GM21360 (cell line): Measurements from ENCODE around the gene ALPK3.

Source experiments
- ATAC-seq: cut with Tn5 transposase; IDR thresholded peaks from one replicate; pipeline ENCODE4 v1.9.1; 2021; ENCODE audit warnings: mild to moderate bottlenecking, moderate library complexity; ENCODE audit not compliant: unreplicated experiment

ALPK3 gene

DNA sequence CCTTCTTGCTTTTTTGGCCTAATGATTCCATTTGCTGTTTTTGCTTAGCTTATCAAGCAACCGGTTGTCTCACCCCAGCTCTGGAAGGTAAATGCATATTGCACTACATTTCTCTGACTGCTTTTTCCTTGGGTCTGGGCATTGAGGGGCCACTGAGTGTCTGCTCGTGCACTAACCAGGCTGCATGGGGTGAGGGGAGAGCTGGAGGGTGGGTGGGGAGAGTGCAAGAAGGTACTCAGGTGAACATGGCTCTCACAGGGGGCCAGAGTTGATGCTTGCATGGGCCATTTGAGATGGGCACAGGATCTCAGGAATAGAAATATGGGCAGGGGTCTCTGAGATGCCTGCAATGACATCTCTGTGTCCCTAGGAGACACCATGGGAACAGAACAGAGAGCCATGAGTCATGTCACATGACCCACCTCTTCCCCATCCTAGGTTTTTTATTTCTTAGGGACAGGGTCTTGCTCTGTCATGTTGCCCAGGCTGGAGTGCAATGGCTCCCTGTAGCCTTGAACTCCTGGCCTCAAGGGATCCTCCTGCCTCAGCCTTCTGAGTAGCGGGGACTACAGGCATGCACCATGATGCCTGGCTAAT is 6.2 kb downstream of the ALPK3 start:
- no peak for ATAC-seq

GRCh38 chr15:84824260-84825007 is 7.3 kb downstream of the ALPK3 start:
- ATAC-seq, result no peak

- ATAC-seq, result no peak
These were observed 9.2 kb downstream of the ALPK3 start for GRCh38 chr15:84826369-84826823.

- ATAC-seq, result no peak
These were observed 10.1 kb downstream of the ALPK3 start for GRCh38 chr15:84827246-84827645.

- ATAC-seq, result no peak
These were observed 11.1 kb downstream of the ALPK3 start for GRCh38 chr15:84828086-84828908.

DNA sequence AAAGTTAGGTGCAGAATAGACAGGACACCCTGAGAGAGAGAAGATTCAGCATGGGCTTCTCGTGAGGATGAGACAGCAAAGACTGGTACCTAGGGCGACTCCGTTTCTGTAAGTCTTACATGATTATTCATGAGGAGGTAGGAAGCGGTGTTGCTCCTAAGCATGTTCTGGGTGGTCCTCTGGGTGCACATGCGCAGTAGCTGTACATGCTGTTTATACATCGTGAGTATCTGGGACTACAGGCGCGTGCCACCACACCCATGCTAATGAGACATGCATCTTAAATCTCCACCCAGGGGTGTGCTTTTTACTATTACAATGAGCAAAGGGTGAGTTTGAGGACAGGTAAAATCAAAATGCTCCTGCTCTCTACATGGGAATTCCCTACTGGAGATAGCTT is 12.3 kb downstream of the ALPK3 start:
- no peak for ATAC-seq

DNA sequence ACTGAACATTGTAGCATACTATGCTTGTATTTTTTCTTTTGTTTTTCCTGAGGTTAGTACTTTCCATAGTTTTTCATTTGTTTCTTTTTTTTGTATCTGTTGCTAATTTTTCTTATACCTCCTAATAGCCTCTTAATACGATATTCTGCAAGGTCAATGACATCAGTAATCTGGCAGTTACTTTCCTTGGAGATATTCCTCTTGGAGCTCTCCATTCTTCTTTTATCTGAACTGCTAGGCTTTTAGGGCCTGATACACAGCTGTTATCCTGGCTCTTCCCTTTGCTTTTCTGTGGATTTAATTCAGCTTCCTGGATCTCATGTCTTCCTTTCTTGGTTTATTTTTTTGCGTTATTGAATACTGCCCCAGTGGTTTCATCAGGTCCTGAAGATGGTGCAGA is 12.9 kb downstream of the ALPK3 start:
- no peak for ATAC-seq

DNA sequence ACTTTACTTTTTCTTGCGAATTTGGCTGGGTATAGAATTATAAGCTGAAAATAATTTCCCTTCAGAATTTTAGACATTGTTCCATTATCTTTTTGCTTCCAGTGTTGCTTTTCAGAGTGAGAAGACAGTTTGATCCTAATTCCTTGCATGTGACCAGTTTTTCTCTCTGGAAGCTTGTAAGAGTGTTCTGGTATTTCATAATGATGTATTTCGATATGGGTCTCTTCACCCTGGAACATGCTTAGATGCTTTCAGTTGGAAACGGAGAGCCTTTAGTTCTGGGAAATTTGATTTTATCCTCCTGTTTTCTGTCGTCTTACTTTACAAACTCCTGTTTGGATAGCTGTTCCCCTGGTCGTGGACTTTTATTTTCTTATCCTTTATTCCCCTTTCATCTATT is 13.9 kb downstream of the ALPK3 start:
- ATAC-seq, result no peak

DNA sequence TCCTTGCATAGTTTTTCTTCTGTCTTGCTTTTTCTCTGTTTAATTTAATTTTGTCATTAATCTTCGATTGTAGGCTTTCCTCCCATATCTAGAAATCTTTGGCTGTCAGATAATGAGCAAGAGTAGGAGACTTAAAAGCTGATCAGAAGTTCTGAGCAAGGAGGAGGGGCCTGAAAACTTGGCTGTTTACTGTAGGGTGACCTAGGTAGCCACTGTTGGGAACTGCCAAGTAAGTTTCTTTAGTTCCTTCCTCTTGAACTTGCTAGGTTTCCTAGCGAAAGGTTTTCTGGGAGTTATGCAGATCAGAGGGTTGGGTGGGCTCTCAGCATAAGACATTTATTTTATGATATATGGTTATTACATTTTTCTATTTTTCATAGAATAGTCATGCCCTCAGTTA is 14.5 kb downstream of the ALPK3 start:
- no peak for ATAC-seq

- ATAC-seq, result no peak
These were observed 15.4 kb downstream of the ALPK3 start for GRCh38 chr15:84832448-84833040.

- no peak for ATAC-seq
These were observed 16.5 kb downstream of the ALPK3 start for GRCh38 chr15:84833447-84834228.

GRCh38 chr15:84834229-84834955 is 17.2 kb downstream of the ALPK3 start:
- no peak for ATAC-seq

DNA sequence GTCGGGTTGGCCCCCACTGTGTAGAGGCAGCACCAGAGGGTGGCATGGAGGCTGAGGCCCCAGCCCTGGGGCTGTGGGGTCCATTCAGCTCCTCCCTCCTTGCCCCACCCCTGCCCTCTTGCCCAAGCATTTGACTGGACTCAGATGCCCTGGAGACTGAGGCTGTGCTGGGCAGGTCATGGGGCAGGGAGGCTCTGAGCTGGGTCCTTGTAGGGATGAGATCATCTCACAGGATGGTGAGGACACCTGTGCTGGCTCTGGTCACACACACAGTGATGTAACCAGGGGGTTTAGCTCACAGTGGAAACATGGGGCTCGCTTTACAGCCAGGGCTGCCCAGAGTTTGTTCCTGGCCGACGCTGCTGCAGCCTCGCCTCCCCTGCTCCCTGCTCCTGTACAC is 17.8 kb downstream of the ALPK3 start:
- ATAC-seq, result no peak

DNA sequence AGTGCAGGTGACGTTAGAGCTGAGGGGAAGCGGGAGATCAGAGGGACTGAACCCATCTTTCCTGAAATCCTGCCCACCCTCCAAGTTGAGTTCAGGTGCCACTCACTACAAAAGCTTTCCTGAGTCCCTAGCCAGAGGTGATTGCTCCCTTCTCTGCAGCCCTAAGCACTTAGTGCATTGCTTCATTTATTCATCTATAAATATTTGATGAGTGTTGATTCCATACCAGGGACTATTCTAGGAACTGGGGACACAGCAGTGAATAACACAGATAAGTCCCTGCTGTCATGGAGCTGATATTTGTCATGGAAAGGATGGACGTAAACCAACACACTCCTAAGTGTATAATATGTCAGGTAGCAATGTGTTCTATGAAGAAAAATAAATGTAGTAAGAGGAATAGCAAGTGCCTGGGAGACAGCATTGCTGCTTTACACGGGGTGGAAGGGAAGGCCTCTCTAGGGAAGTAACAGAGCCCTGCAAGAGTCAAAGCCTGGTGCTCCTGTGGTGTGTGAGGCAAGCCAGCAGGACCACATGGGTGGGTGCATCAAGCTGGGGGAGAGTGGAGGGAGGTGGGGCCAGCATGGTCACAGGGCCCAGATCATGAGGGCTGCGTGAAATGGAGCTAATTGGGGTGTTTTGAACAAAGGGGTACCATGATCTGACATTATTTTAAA is 18.6 kb downstream of the ALPK3 start:
- ATAC-seq, result no peak

DNA sequence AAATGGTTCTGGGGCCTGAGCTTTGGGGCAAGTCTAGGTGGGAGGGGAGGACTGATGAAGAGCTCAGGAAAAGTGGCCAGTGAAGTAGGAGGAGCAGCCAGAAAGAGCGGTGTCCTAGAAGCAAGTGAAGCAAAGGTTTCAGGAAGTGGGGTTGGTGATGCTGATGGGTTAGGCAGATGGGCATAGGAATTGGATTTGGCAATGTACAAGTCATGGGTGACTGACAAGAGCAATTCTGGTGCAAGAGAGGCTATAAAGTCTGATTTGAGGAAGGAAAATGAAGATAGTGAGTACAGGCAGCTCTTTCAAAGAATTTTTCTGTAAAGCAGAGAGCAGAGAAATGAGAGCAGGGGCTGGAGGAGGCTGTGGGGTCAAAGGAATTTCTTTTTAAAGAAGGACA is 19.7 kb downstream of the ALPK3 start:
- ATAC-seq, result no peak

DNA sequence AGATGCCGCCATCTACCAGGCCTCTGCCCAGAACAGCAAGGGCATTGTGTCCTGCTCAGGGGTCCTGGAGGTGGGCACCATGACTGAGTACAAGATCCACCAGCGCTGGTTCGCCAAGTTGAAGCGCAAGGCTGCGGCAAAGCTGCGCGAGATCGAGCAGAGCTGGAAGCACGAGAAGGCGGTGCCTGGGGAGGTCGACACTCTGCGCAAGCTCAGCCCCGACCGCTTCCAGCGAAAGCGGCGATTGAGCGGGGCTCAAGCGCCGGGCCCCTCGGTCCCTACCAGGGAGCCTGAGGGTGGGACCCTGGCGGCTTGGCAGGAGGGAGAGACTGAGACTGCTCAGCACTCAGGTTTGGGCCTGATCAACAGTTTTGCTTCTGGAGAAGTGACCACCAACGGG is 22.6 kb downstream of the ALPK3 start:
- ATAC-seq, result no peak

- ATAC-seq, result no peak
These were observed 23.1 kb downstream of the ALPK3 start for GRCh38 chr15:84840255-84840654.

DNA sequence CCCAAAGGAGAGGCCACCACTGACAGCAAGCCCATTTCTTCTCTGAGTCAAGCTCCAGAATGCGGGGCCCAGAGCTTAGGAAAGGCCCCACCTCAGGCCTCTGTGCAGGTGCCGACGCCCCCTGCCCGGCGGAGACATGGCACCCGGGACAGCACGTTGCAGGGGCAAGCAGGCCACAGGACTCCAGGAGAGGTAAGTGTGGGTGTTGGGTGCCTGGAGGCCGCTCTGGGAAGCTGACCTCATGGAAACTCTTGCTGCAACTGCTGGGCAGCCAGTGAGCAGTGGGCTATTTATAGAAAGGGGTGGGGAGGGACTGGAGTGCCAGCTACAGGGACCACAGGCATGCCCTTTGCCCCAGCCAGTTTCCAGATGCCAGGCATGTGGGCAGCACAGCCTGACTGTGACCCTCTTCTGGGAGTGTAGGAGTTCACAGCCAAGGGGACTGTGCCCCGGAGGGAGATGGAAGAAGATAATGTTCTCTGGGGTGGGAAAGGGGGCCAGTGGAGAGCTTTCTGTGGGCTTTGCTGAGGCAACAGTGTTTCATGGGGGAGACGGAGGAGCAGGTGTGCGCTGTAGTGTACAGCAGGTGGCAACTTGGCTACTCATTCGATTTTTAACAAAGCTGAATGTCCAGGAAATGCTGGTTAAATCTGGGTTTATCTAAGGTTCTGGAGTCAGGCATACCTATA is 23.7 kb downstream of the ALPK3 start:
- no peak for ATAC-seq

DNA sequence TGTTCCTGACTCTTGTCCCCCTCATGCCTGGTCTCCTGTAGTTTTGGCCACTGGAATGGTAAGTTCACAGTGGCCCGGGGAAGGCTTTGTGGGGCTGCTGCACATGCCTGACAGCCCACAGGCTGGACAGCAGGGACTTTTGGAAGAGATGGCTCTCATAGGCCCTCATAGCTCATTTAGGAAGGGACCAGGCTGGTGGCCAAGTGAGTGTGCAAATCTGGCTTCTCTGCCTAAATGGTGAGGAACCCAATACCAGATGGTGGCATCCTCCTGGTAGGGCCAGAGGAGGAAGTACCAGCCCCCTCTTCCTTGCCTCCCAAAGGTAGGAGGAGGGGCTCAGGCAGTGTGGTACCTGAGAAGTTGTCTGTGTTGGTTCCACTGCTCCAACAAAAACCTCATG is 25.6 kb downstream of the ALPK3 start:
- no peak for ATAC-seq
